ENCODE data around the gene BEAN1.
A peak's percentile ranks its signal among the peaks of the same experiment; 100 is the strongest.
"Not testable (repeated sequence)": the region's sequence is repeated elsewhere in the genome, so short reads cannot be mapped to it uniquely, and the experiment has no call there.

BEAN1 gene

GRCh38 chr16:66513111-66513723 is 86.1 kb downstream of the BEAN1 start (continued):
- TF ChIP-seq TSHZ2 (CRISPR knock-in tag; IDR thresholded peaks at IDR 0.05) (no peak), ARNTL (CRISPR knock-in tag; IDR thresholded peaks at IDR 0.05; ENCODE audit: borderline replicate concordance, low read depth) (no peak), ZFP3 (CRISPR knock-in tag; IDR thresholded peaks at IDR 0.05) (no peak)

- ATAC-seq: not testable (repeated sequence)
Observed at GRCh38 chr16:66514391-66514790, 87.3 kb downstream of the BEAN1 start.

GRCh38 chr16:66514980-66515595 is 88.0 kb downstream of the BEAN1 start:
- not testable (repeated sequence) for ATAC-seq

- peak; percentile 64 for ATAC-seq
- TF ChIP-seq ISL1 (CRISPR knock-in tag; IDR thresholded peaks at IDR 0.05) (0 out of 2 replicates have a peak, but pooled peaks have one; percentile 21), RARB (CRISPR knock-in tag; IDR thresholded peaks at IDR 0.05) (no peak)
Observed at GRCh38 chr16:66515596-66516508, 88.8 kb downstream of the BEAN1 start.

- TF ChIP-seq BACH2 (CRISPR knock-in tag; IDR thresholded peaks at IDR 0.05; ENCODE audit: borderline replicate concordance): no peak
- no peak for TF ChIP-seq CREB5 (CRISPR knock-in tag; IDR thresholded peaks at IDR 0.05; ENCODE audit: low read depth)
- TF ChIP-seq ESRRG (CRISPR knock-in tag; IDR thresholded peaks at IDR 0.05): no peak
- no peak for TF ChIP-seq ZFP30 (CRISPR knock-in tag; IDR thresholded peaks at IDR 0.05)
- no peak for TF ChIP-seq TCF4 (CRISPR knock-in tag; IDR thresholded peaks at IDR 0.05; ENCODE audit: borderline replicate concordance)
- 0 out of 2 replicates have a peak, but pooled peaks have one; percentile 15 for TF ChIP-seq GLIS3 (CRISPR knock-in tag; IDR thresholded peaks at IDR 0.05)
- no peak for TF ChIP-seq ZNF565 (CRISPR knock-in tag; conservative IDR thresholded peaks at IDR 0.05; ENCODE audit: low read depth)
- TF ChIP-seq ISL1 (CRISPR knock-in tag; IDR thresholded peaks at IDR 0.05): no peak
- ATAC-seq: no peak; the same call in 1 of the 3 replicates
Observed at GRCh38 chr16:66516509-66516807, 89.4 kb downstream of the BEAN1 start.

GRCh38 chr16:66516808-66517585 is 89.9 kb downstream of the BEAN1 start:
- ATAC-seq: peak; percentile 90
- 0 out of 2 replicates have a peak, but pooled peaks have one; percentile 39 for TF ChIP-seq CREB5 (CRISPR knock-in tag; IDR thresholded peaks at IDR 0.05; ENCODE audit: low read depth)
- TF ChIP-seq ZFP3 (CRISPR knock-in tag; IDR thresholded peaks at IDR 0.05): 0 out of 2 replicates have a peak, but pooled peaks have one; percentile 51
- no peak for TF ChIP-seq ZC3H10 (CRISPR knock-in tag; IDR thresholded peaks at IDR 0.05)
- 0 out of 2 replicates have a peak, but pooled peaks have one; percentile 9 for TF ChIP-seq POU6F1 (CRISPR knock-in tag; IDR thresholded peaks at IDR 0.05; ENCODE audit: borderline replicate concordance, low read depth)
- TF ChIP-seq ZNF70 (CRISPR knock-in tag; IDR thresholded peaks at IDR 0.05): no peak
- TF ChIP-seq TCF4 (CRISPR knock-in tag; IDR thresholded peaks at IDR 0.05; ENCODE audit: borderline replicate concordance): no peak
- TF ChIP-seq TSHZ2 (CRISPR knock-in tag; IDR thresholded peaks at IDR 0.05): no peak
- peak; percentile 26; the same call in 1 of the 2 replicates for TF ChIP-seq SNAI2 (CRISPR knock-in tag; IDR thresholded peaks at IDR 0.05)

All from SK-N-SH treated with all-trans-retinoic acid at 6 μM for 48 hours (cell line).